HL-60 (cell line): ENCODE data around the gene PHIP.

Experiments used
- SPI1 ChIP-seq: IDR thresholded peaks from 2 replicates; pipeline ENCODE4 v1.6.1; 2012; ENCODE audit warnings: low read depth, mild to moderate bottlenecking, borderline replicate concordance
- TF ChIP-seq, protein P1 (sequence below): IDR thresholded peaks from 2 replicates; pipeline ENCODE4 v1.6.1; 2012; ENCODE audit warnings: low read depth; ENCODE audit not compliant: insufficient replicate concordance

DNA sequence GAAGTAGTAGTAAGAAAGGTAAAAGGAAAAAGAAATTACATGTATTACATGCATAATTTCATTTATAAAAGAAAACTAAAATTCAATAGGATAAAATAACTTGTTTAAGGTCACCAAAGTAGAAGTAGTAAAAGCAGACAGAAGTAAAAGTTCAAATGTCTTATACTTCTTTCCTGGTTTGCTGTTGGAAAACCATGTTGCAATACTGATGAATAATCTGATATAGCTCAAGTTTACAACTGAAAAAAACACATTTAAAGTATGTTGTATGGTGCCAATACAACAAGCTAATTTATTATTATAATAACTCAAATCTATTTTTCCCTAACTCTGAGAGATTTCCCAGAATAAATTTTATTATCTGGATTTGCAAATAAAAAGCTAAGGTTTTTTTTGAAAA lies 78.3 kb downstream of the PHIP start:
- no peak for TF ChIP-seq SPI1
- TF ChIP-seq, protein P1, sequence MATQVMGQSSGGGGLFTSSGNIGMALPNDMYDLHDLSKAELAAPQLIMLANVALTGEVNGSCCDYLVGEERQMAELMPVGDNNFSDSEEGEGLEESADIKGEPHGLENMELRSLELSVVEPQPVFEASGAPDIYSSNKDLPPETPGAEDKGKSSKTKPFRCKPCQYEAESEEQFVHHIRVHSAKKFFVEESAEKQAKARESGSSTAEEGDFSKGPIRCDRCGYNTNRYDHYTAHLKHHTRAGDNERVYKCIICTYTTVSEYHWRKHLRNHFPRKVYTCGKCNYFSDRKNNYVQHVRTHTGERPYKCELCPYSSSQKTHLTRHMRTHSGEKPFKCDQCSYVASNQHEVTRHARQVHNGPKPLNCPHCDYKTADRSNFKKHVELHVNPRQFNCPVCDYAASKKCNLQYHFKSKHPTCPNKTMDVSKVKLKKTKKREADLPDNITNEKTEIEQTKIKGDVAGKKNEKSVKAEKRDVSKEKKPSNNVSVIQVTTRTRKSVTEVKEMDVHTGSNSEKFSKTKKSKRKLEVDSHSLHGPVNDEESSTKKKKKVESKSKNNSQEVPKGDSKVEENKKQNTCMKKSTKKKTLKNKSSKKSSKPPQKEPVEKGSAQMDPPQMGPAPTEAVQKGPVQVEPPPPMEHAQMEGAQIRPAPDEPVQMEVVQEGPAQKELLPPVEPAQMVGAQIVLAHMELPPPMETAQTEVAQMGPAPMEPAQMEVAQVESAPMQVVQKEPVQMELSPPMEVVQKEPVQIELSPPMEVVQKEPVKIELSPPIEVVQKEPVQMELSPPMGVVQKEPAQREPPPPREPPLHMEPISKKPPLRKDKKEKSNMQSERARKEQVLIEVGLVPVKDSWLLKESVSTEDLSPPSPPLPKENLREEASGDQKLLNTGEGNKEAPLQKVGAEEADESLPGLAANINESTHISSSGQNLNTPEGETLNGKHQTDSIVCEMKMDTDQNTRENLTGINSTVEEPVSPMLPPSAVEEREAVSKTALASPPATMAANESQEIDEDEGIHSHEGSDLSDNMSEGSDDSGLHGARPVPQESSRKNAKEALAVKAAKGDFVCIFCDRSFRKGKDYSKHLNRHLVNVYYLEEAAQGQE: no peak
